H9 (cell line): Measurements from ENCODE around the gene PPP1R12A. TPM values are rescaled to one million over a fixed set of nuclear protein-coding genes. Genes with fewer than 3 reads are reported as not detected.

Source experiments
- DNase-seq: peaks from one replicate; pipeline ENCODE4 v3.0.0-alpha.2; 2017
- H2AFZ ChIP-seq: one replicate; pipeline ENCODE4 v1.6.1; 2013; ENCODE audit warnings: mild to moderate bottlenecking, low read length, control low read depth, moderate library complexity
- H2AK5ac ChIP-seq: 2 replicates; pipeline ENCODE4 v1.6.1; 2013; ENCODE audit warnings: low read length, control low read depth, mixed read lengths; ENCODE audit not compliant: insufficient read length
- H2BK120ac ChIP-seq: one replicate; pipeline ENCODE4 v1.6.1; 2013; ENCODE audit warnings: low read depth, mild to moderate bottlenecking, low read length, control low read depth, inconsistent platforms; ENCODE audit not compliant: poor library complexity, severe bottlenecking
- H2BK12ac ChIP-seq: 2 replicates; pipeline ENCODE4 v1.6.1; 2013; ENCODE audit warnings: low read length, control low read depth, mixed read lengths, low read depth; ENCODE audit not compliant: insufficient read length
- H2BK15ac ChIP-seq: 2 replicates; pipeline ENCODE4 v1.6.1; 2013; ENCODE audit warnings: low read depth, low read length, control low read depth
- H2BK20ac ChIP-seq: one replicate; pipeline ENCODE4 v1.6.1; 2013; ENCODE audit warnings: low read depth, mild to moderate bottlenecking, low read length, control low read depth, inconsistent platforms; ENCODE audit not compliant: poor library complexity, severe bottlenecking
- H2BK5ac ChIP-seq: 2 replicates; pipeline ENCODE4 v1.6.1; 2013; ENCODE audit warnings: low read length, control low read depth, mixed read lengths; ENCODE audit not compliant: insufficient read length
- H3K14ac ChIP-seq: 2 replicates; pipeline ENCODE4 v1.6.1; 2013; ENCODE audit warnings: low read length, control low read depth; ENCODE audit not compliant: insufficient read depth
- H3K18ac ChIP-seq: 2 replicates; pipeline ENCODE4 v1.6.1; 2013; ENCODE audit warnings: low read depth, mild to moderate bottlenecking, mixed read lengths, low read length, control low read depth; ENCODE audit not compliant: insufficient read length
- H3K23ac ChIP-seq: 2 replicates; pipeline ENCODE4 v1.6.1; 2013; ENCODE audit warnings: low read length, control low read depth, mixed read lengths, low read depth; ENCODE audit not compliant: insufficient read length
- H3K23me2 ChIP-seq: 2 replicates; pipeline ENCODE4 v1.6.1; 2013; ENCODE audit warnings: low read depth, mild to moderate bottlenecking, mixed read lengths, low read length, control low read depth; ENCODE audit not compliant: insufficient read length, poor library complexity, severe bottlenecking
- H3K27ac ChIP-seq: 2 replicates; pipeline ENCODE4 v1.5.1; 2013; ENCODE audit warnings: low read length, control low read depth, mixed read lengths, low read depth; ENCODE audit not compliant: insufficient read length
- H3K27me3 ChIP-seq: 2 replicates; pipeline ENCODE4 v1.6.1; 2013; ENCODE audit warnings: low read length, control low read depth, inconsistent platforms; ENCODE audit not compliant: insufficient read depth
- H3K4ac ChIP-seq: 2 replicates; pipeline ENCODE4 v1.6.1; 2013; ENCODE audit warnings: low read depth, mild to moderate bottlenecking, control low read depth, inconsistent platforms, low read length, moderate library complexity
- H3K4me1 ChIP-seq: 2 replicates; pipeline ENCODE4 v1.6.1; 2013; ENCODE audit warnings: low read length, control low read depth, inconsistent platforms; ENCODE audit not compliant: insufficient read depth
- H3K4me2 ChIP-seq: 2 replicates; pipeline ENCODE4 v1.6.1; 2013; ENCODE audit warnings: low read length, control low read depth, mixed read lengths; ENCODE audit not compliant: insufficient read length, insufficient read depth
- H3K56ac ChIP-seq: 2 replicates; pipeline ENCODE4 v1.6.1; 2013; ENCODE audit warnings: low read depth, mild to moderate bottlenecking, mixed read lengths, low read length, control low read depth; ENCODE audit not compliant: insufficient read length
- H3K79me1 ChIP-seq: 2 replicates; pipeline ENCODE4 v1.6.1; 2013; ENCODE audit warnings: low read depth, mild to moderate bottlenecking, moderate library complexity, low read length, control low read depth, inconsistent platforms; ENCODE audit not compliant: insufficient read depth, poor library complexity, severe bottlenecking
- H3K79me2 ChIP-seq: 2 replicates; pipeline ENCODE4 v1.6.1; 2013; ENCODE audit warnings: low read length, control low read depth, inconsistent platforms; ENCODE audit not compliant: insufficient read depth
- H3K9ac ChIP-seq: 2 replicates; pipeline ENCODE4 v1.6.1; 2013; ENCODE audit warnings: low read length, control low read depth, mixed read lengths; ENCODE audit not compliant: insufficient read length; ENCODE audit errors: extremely low read depth
- H3K9me3 ChIP-seq: one replicate; pipeline ENCODE4 v1.6.1; 2013; ENCODE audit warnings: low read depth, low read length, inconsistent platforms; ENCODE audit not compliant: control insufficient read depth
- H3T11ph ChIP-seq: one replicate; pipeline ENCODE4 v1.6.1; 2013; ENCODE audit warnings: mild to moderate bottlenecking, low read length, control low read depth, inconsistent platforms
- H4K20me1 ChIP-seq: one replicate; pipeline ENCODE4 v1.6.1; 2013; ENCODE audit not compliant: control insufficient read depth, insufficient read length, insufficient read depth
- H4K5ac ChIP-seq: 2 replicates; pipeline ENCODE4 v1.6.1; 2013; ENCODE audit warnings: low read depth, mild to moderate bottlenecking, mixed read lengths, low read length, control low read depth; ENCODE audit not compliant: insufficient read length
- H4K8ac ChIP-seq: replicated peaks from 2 replicates; pipeline ENCODE4 v1.6.1; 2013; ENCODE audit warnings: low read length, control low read depth, mixed read lengths, low read depth; ENCODE audit not compliant: insufficient read length
- H4K91ac ChIP-seq: 2 replicates; pipeline ENCODE4 v1.6.1; 2013; ENCODE audit warnings: low read depth, mild to moderate bottlenecking, moderate library complexity, mixed read lengths, low read length, control low read depth; ENCODE audit not compliant: insufficient read length
- H3K27ac Mint-ChIP-seq, 3 experiments: 2 replicates in 2 of 3; 3 replicates in 1 of 3; pipeline ENCODE4 v1.8.0; 2020 to 2021; ENCODE audit warnings: mixed read lengths in 3 of 3, mild to moderate bottlenecking in 1 of 3, moderate library complexity in 1 of 3
- H3K27me3 Mint-ChIP-seq: 2 replicates; pipeline ENCODE4 v1.8.0; 2021; ENCODE audit warnings: low read depth, mild to moderate bottlenecking, moderate library complexity, mixed read lengths
- H3K36me3 Mint-ChIP-seq, 3 experiments: 2 replicates in 2 of 3; 3 replicates in 1 of 3; pipeline ENCODE4 v1.8.0; 2020 to 2021; ENCODE audit warnings: low read depth in 3 of 3, mixed read lengths in 3 of 3; ENCODE audit not compliant: insufficient read depth in 1 of 3
- H3K4me1 Mint-ChIP-seq, 2 experiments: 2 replicates each; pipeline ENCODE4 v1.8.0; 2020; ENCODE audit warnings: mixed read lengths in 2 of 2
- H3K4me3 Mint-ChIP-seq, 2 experiments: 2 replicates in 1 of 2; 3 replicates in 1 of 2; pipeline ENCODE4 v1.8.0; 2020 to 2021; ENCODE audit warnings: mild to moderate bottlenecking in 2 of 2, mixed read lengths in 2 of 2, moderate library complexity in 1 of 2
- H3K9me3 Mint-ChIP-seq, 2 experiments: 2 replicates in 1 of 2; 3 replicates in 1 of 2; pipeline ENCODE4 v1.8.0; 2020; ENCODE audit warnings: mild to moderate bottlenecking in 2 of 2, mixed read lengths in 2 of 2, moderate library complexity in 1 of 2
- WGBS: extraction: QIAGEN DNeasy Blood & Tissue Kit; methylation state at CpG from one replicate; pipeline ENCODE4 v1.1.7; 2013; ENCODE audit warnings: missing lambda C conversion rate, low lambda C conversion rate, mixed read lengths; ENCODE audit not compliant: insufficient read length; ENCODE audit errors: extremely low coverage; 5-methylcytosine and 5-hydroxymethylcytosine counted together
- total RNA-seq: library from RNA; stranded (reverse); gene quantifications from 2 replicates; pipeline ENCODE4 v1.2.1, GENCODE V29; 2021
- TF ChIP-seq, protein P1 (sequence below): fragments of 200-600 bp; sonication (generic); conservative IDR thresholded peaks from 3 replicates; pipeline ENCODE4 v1.8.0; 2021; ENCODE audit warnings: antibody characterized with exemption, mild to moderate bottlenecking

The PPP1R12A gene
- total RNA-seq, 1 experiment from 2014 or later, result 93.5 TPM

DNA sequence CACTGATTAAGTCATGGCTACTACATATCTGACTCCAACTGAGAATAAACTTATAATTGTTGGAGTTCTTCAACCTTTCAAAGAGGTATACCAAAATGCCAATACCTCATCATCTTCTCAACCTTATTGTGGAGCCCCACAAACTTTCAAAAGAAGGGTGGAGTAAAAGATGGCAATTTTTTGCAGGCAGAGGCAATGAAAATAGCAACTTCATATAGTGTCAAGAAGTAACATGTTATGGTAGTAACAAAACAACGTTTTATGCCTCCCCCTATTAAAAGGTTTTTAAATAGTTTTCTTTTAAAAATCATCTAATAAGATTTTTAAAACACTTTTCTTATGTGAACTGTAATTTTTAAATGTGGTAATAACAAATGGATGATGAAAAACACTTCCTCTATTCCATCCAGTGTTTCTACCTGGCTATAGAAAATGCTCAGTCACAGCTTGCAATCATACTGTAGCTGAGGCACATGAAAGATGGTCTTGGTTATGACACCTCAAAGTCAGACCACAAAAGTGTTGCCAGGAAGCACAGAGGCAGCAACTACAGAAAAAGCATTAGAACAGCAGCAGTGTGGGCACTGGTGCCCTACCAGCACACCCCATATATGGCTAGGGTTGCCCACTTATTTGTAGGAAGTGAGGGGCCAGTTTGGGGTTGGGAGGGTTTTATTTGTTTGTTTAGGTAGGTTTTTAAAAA is 7.0 kb downstream of the PPP1R12A start:
- Histone ChIP-seq H3K79me2 (peaks cover 39% of the 10 kb centered on the region; the same call in 1 of the 2 replicates), H3K79me1 (peaks cover 2% of the 10 kb centered on the region), H3K18ac (no peak overlapping the region), H2BK120ac (no peak overlapping the region), H3K4me2 (no peak overlapping the region), H2BK5ac (no peak overlapping the region), H3T11ph (no peak overlapping the region), H4K5ac (no peak overlapping the region), H2BK12ac (no peak overlapping the region), H2BK20ac (no peak overlapping the region), H3K4ac (no peak overlapping the region), H2AFZ (no peak overlapping the region), H4K20me1 (no peaks in the 10 kb centered on the region), H3K23ac (no peak overlapping the region), H3K27ac (no peak overlapping the region), H3K23me2 (no peaks in the 10 kb centered on the region), H4K91ac (no peak overlapping the region), H4K8ac (no peak overlapping the region), H2BK15ac (no peak overlapping the region), H3K4me1 (no peaks in the 10 kb centered on the region; the same call in 1 of the 2 replicates), H2AK5ac (no peak overlapping the region), H3K14ac (no peak overlapping the region), H3K9me3 (no peaks in the 10 kb centered on the region), H3K27me3 (no peaks in the 10 kb centered on the region), H3K56ac (no peak overlapping the region), H3K9ac (no peak overlapping the region)
- peak overlapping the region in 1 of 3 experiments; percentile 23; a peak in 1 of 7 replicates for H3K27ac Mint-ChIP-seq
- DNase-seq, result no peak
- no peaks in the 10 kb centered on the region for H3K9me3 Mint-ChIP-seq
- H3K4me3 Mint-ChIP-seq, result no peak overlapping the region
- no CpG with 5 or more reads among the region's 1 CpG for WGBS
- TF ChIP-seq, protein P1, sequence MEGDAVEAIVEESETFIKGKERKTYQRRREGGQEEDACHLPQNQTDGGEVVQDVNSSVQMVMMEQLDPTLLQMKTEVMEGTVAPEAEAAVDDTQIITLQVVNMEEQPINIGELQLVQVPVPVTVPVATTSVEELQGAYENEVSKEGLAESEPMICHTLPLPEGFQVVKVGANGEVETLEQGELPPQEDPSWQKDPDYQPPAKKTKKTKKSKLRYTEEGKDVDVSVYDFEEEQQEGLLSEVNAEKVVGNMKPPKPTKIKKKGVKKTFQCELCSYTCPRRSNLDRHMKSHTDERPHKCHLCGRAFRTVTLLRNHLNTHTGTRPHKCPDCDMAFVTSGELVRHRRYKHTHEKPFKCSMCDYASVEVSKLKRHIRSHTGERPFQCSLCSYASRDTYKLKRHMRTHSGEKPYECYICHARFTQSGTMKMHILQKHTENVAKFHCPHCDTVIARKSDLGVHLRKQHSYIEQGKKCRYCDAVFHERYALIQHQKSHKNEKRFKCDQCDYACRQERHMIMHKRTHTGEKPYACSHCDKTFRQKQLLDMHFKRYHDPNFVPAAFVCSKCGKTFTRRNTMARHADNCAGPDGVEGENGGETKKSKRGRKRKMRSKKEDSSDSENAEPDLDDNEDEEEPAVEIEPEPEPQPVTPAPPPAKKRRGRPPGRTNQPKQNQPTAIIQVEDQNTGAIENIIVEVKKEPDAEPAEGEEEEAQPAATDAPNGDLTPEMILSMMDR, result no peak
- H3K4me1 Mint-ChIP-seq, result peaks cover 22 to 29% of the 10 kb centered on the region in 2 experiments
- H3K27me3 Mint-ChIP-seq, result no peaks in the 10 kb centered on the region
- H3K36me3 Mint-ChIP-seq, result 0 out of 7 replicates have a peak, but pooled peaks cover 0 to 3% (median 0%) of the 10 kb centered on the region in 3 experiments
